GM18861 (cell line): ENCODE data around the gene PACRG.

Experiments
- ATAC-seq: cut with Tn5 transposase; IDR thresholded peaks from one replicate; pipeline ENCODE4 v1.9.1; 2021; ENCODE audit not compliant: unreplicated experiment

Gene PACRG

DNA sequence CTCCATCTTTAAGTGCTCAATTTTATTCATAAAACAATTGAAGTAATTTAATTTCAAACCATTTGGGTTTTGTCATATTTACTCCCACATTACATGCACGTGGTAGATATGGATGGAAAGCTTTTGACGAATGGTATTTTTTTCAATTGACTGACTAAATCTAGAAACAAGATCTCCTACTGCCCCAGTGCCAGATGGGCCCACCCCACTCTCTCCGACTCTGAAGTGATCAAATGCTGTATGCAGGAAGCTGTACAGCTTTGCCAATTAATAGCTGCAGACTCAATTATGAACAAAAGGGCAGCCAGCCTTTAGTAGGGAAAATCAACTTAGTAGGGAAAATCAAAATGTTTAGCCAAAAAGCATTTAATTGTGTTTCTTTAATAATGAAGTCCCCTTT is 46.2 kb downstream of the PACRG start:
- ATAC-seq, result no peak

DNA sequence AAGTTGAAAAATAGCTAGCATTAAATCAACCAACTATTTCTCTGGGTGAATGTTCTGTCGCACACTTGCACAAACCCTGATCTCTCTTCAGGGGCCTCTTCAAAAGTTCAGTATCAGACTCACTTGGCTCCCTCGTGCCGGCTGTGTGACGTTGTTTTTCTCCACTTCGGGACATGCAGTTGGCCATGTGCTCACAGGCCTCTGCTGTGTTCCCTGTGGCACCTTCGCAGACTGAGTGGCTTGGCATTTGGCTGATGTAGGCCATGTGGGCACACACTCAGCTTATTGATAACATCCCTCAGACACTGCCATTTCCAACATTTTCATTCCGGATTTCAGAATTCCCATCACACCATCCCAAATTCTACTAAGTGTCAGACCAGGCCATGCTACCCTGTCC is 49.3 kb downstream of the PACRG start:
- ATAC-seq, result no peak

DNA sequence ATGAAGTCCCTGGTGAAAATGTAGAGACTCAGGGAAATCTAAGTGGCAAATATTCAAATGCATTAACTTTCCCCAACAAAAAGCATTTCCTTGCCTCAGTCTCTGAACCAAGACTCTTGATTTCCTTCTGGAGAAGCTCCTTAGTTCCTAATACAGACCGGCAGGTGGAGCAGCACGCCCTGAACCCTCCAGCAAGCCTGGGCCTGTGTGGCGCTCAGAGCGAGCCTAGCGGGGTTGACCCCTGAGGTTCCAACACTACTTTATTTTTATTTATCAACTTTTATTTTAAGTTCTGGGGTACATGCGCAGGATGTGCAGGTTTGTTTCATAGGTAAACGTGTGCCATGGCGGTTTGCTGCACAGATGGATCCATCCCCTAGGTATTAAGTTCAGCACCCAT is 50.8 kb downstream of the PACRG start:
- ATAC-seq, result no peak

DNA sequence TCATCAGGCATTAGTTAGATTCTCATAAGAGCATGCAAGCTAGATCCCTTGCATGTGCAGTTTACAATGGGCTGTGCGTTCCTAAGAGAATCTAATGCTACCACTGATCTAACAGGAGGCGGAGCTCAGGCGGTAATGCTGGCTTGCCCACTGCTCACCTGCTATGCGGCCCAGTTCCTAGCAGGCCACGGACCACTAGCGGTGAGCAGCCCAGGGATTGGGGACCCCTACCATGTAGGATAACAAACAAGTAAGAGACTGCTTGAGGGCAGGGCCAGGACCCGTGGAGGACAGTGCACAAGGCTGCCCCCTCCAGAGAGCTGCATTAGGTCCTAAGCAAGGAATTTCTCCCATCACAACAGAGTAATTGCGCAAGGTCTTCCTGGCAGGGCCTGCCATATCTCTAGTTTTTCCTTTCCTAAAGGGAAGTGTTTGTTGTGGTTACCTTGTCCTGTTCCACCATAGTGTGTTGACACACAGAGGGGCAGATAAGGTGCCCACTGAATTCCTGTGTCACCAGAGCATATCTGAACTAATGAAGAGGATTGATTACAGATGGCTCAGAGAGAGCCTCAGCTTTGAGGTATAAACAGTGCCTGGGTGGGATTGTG is 58.0 kb downstream of the PACRG start:
- ATAC-seq, result no peak

DNA sequence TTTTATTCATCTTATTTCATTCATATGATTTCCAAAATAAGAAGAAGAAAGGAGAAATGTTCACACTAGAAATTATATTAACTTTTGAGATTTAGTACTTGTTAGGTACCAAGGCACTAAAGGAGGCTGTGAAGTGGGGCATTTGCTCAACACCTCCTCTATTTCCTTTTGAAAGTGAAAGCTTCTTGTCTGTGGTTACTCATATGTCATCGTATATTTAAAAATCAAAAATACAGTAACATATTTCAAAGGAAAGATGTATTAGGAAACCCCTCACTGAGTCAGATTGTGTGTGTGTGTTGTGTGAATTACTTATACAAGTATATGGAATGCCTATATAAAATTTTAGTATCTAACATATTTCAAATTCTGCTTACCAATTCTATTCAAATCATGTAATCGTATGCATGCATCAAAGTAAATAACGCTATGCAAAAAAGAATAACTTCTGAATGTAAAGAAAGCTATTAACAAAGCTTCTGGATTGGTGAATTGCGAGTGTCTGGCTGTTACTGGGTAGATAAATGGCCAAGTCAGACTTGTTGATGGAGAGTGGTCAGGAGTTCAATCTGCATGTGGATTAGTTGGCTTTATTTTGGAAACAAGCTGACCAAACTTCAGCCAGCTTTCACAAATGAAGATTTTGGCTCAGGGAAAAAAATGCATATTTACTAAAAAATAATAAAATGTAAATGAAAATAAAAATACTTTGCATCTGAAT is 70.9 kb downstream of the PACRG start:
- no peak for ATAC-seq

DNA sequence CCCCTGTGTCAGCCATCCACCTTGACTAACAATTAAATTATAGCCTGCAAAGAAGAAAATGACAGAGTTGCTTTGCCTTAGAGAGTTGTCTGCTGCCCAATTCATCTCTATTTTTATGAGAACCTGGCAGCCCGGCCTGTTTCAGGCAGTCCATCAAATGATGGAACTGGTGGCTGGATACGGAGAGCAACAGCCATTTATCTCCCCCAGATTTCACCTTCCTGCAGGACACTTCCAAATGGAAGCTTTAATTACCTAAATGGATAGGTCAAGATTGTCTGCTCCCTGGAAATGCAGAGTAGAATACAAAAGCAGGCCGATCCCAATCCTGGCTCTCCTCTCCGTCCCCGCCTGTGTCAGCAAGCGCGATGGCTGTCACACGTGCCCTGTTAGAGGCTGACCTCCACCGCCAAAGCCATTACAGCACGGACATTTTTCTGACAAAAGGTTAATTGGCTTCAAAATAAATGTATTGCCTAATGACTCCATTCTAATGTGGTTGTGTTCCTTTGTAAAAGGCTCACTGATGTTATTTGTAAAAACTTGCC is 86.7 kb downstream of the PACRG start:
- ATAC-seq, result no peak

DNA sequence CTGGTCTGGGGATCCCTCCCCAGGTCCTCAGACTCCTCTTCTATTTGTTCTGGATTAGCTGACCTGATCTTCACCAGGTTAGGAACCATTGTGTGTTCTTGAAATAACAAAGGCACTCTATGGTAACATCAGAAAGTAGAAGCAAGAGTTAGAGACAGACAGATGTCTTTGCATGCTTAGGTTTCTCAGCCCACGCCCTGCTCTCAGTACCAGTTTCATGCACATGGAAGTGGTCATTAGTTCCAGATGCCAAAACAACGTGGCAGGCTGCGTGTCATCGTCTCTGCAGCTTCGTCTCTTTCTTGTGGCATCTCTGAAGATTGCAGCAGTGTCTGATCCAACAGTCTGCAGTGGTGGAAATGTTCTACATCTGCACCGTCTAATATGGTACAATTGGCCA is 89.4 kb downstream of the PACRG start:
- ATAC-seq, result no peak

DNA sequence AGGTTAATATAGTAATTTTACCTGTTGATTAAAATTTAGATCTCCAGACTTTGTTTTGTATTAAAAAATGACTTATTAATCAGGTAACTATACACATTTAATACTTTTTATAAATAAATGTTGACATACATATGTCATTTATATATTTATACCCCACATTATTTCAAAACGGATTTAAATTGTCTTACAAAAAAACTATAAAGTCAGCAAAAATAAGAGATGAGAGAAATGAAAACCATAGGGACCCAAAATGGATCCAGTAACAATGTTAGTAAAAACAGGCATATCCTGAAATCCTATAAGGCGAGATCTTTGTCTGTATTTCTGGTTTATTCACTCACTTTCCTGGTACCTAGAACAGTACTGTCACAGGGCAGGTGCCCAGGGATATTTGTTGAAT is 91.5 kb downstream of the PACRG start:
- ATAC-seq, result no peak

DNA sequence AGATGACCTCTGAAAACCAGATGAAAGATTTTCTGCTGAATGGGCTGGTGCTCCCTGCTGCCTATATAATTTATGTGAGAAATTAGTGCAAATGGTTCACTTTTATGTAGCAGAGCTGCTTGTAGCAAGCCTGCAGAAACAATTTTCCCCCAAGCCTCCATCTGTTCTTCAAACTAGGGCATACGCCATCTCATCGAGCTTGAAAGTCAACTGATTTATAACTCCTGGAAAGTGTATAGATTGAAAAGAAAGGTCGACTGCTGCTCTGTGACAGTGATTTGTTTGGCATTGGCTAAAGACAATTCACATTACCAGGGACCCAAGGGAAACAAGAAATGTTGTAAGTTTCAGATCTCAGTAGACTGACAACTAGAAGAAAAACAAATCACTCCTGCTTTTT is 93.3 kb downstream of the PACRG start:
- no peak for ATAC-seq

DNA sequence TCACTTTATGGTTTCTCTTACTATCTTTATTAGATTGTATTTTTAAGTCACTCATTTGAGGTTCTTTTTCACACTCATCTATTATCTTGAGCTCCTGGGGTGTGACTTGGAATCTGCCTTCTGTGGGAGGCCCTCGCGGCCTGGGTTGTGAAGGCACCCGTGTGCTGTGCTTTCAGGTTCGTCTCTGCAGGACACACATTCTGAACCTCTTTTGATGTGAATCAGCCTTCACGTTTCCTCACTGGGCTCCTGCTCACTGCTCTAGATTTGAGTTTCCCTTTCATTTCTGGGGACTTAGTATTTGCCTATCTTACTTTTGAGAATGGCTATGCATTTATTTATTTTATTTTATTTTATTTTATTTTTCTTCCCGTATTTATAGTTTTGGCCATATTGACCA is 97.8 kb downstream of the PACRG start:
- ATAC-seq, result no peak

DNA sequence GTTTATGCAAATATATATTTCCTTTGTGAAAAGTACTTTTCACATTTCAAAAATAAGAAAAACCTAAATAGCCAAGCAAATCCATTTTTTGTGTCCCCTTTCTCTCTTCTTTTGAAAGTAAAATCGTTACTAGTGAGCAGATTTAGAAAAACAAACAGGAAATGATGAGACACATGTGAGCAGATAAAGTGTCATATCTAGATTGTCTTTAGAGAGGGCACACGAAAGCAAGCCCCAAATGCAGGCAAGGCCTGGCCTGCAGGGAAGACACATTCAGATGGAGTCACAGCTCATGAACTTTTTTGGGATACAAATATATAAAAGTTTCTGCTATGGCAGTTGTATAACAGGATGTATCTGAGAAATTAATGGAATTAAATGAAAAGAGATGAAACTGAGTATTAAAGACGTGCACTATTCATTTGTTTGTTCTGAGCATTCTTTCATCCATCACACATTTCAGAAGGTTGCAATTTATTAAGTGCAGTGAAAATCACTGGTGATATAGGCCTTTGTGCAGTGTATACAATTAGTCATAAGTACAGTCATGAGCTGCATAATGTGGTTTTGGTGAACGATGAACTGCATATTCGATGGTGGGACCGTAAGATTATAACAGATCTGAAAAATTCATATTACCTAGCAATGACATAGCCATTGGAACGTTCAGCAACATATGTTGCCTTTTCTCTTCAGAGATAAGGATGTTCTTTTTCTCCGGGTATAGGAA is 101.4 kb downstream of the PACRG start:
- no peak for ATAC-seq

DNA sequence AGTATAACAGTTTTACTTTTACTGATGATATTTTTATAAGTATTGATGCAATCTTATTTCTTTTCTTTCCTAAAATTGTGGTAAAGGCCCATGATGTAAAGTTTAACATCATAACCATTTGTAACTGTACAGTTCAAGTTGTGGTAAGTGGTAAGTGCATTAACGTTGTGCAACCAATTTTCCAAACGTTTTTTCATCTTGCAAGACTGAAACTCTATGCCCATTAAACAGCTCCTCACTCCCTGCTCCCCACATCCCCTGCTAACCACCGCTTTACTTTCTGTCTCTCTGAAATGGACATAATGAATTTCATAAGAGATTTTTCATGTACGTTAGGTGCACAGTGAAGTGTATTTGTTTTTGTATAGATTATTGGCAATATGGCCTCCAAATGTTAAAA is 106.0 kb downstream of the PACRG start:
- ATAC-seq, result no peak

DNA sequence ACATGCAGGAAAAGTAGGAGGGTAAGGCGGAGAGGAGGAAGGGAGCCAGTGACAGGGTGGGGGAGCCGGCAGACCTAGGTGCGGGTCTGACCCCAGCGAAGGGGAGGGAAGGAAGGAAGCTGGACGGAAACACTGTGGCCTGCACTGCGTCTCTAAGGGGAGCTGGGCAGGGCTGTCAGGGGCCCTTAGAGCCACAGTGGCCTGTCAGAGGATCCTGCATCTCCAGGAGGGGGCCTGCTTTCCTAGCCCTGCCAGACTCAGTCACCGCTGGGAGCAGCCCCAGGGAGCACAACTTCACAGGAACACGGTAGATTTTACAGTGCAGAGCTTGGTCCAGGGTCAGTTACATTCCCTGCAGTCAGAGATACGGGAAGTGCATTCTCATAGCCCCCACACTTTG is 118.2 kb downstream of the PACRG start:
- no peak for ATAC-seq

DNA sequence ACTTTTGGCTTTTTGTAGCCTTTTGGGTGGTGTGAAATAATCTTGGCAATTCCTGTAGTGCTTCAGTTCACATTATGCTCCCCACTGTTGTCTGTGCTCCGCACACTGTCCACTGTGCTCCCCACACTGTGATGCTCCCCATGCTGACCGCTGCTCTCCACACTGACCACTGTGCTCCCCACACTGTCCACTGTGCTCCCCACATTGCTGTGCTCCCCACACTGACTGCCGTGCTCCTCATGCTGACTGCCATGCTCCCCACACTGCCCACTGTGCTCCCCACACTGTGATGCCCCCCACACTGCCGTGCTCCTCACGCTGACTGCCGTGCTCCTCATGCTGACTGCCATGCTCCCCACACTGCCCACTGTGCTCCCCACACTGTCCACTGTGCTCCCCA is 118.9 kb downstream of the PACRG start:
- no peak for ATAC-seq

DNA sequence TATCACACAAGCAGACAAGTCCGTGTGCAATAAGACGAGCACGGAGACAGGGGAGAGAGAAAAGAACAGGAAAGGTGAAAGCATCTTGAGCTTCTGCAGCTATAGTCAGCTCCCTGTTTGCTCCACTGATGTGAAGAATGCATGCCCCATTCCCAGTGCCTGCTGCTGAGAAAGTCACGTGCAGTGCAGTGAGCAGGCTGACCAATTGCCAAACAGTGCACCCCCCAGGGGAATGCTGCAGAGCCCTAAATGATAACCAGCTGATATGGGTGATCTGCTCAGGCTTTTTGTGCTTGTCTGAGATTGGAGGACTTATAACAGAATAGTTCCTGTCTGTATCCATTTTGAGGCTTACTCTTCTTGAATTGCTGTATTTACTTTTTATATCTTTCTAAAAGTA is 121.5 kb downstream of the PACRG start:
- no peak for ATAC-seq

DNA sequence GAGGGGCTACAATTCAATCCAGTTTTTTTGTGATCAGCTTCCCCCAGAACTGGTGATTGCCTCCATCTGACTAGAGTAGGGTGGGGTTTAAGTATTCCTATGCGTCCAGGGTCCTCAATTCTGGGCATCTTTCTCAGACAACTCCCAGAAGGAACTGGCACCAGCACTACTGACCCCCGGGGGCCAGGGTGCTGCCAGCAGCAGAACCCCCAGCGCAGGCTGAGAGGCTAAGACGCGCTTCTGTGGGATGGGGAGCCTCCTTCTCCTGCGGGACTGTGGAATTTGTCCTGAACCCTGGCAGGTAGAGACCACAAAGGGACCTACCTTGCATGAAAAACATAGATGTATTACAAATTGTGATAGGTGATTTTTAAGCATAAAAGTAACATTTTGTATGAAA is 124.4 kb downstream of the PACRG start:
- ATAC-seq, result no peak

DNA sequence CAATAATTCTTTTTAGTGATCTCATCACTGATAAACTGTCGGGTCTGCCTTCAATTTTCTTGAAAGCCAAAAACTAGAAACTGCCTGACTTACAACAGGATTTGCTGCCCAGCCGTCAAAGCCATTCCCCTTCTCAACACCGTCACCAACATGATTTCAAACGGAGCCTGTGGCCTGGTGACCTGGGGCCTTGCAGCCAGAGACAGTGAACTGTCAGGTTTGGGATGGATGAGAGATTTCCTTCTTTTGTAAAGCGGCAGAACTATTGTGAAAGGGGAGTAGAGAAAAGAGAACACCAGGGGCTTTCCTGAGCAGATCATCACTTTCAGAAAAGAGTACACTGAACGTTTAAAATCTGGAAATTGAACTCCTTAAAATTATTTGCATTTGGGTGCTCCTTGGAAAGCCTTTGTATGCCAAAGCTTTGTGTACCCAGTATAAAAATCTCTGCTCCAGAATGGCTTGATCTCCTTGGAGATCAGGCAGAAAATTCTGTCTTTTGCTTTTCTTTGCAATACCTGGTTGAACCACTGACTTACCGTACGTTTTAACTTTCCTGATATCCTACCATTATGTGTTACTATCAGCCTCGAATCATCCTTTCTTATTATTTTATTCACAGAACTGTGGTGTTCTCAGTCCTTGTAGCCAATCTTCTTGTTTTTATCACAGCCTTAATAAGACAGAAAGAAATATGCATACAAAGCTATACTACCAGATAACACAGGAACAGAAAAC is 125.2 kb downstream of the PACRG start:
- ATAC-seq, result no peak

DNA sequence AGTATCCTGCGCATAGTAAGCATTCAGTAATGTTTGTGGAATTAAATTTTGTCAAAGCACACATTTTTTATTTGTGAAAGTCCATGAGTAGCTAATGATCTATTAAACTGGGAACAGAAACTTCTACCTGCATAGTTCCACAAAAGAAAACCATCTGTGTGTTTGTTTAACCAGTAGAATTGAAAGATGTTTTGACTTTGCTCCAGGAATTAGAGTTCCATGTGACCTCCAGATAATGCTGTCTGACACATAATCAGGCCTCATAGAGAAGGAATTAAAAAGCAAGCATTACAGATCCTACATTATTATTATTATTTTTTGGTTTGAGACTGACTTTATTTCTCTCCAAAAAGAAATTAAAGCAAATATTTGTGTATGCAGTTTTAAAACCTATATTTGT is 126.5 kb downstream of the PACRG start:
- no peak for ATAC-seq

DNA sequence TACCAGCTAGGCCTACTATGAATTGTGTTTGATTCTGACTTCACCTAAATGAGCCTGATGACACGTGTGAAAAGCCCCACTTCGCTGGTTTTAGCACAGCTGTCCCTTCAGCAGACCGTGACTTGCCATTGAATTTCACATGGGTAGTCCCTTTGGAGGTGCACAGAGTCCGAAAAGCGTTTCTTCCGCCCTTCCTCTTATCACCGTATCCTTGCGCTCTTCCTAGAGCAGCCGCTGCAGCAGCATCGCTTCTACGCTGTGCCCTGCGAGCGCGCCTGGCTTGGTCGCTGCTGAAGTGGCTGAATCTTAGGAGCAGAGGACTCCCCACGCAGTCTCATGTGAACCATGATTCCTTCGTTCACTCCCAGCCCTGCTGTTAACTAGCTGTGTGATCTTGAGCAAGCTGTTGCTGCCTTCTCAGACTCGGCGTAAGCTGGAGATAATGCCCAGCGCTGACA is 127.0 kb downstream of the PACRG start:
- no peak for ATAC-seq

DNA sequence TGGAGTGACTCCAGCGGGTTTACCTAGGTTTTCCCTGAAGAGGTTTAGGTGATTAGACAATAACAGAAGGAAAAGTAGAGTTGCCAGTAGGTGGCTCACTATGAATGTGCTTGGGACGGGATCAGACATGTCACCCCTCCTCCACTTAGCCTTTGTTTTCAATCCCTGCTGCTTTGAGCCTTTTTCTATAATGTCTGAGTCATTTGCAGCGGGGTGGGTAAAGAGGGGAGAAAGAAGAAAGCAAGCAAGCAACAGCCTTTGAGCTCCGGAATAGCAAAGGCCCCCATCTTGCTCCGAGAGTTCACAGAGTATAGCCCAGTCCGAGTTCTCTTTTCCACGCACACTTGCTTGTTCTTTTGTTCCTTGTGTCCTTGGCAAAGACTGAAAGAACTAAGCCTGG is 129.1 kb downstream of the PACRG start:
- no peak for ATAC-seq

DNA sequence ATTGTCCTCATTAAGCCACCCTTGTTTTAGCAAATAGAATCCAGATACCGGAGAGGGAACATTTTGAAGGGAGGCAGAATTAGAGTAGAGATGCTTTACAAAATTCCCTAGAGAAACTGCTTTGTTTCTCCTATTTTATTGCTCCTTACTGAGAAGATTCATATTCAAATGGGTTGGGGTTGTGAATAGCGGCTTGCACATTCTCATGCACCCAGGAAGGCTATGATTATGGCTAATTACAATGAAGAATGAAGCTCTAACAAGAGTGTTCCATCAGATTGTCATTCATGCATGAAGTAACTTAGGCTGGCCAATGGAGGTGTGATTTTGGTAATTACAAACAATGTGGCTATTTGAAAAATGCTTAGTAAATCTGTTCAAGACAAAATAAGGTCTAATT is 129.6 kb downstream of the PACRG start:
- no peak for ATAC-seq
